HG02885 (cell line): ENCODE measurements around the gene TSPAN4.

Experiments used
- ATAC-seq: cut with Tn5 transposase; IDR thresholded peaks from one replicate; pipeline ENCODE4 v1.9.1; 2021; ENCODE audit warnings: mild to moderate bottlenecking; ENCODE audit not compliant: unreplicated experiment, poor library complexity

The TSPAN4 gene

GRCh38 chr11:877565-877964 lies 34.9 kb downstream of the TSPAN4 start:
- no peak for ATAC-seq

GRCh38 chr11:880447-880846 lies 37.8 kb downstream of the TSPAN4 start:
- no peak for ATAC-seq

GRCh38 chr11:882596-882995 lies 39.9 kb downstream of the TSPAN4 start:
- ATAC-seq, result no peak

GRCh38 chr11:883527-883926 lies 40.9 kb downstream of the TSPAN4 start:
- ATAC-seq, result no peak

GRCh38 chr11:884578-885070 lies 42.0 kb downstream of the TSPAN4 start:
- no peak for ATAC-seq

- ATAC-seq, result no peak
Observed at GRCh38 chr11:886568-886967, 43.9 kb downstream of the TSPAN4 start.

- ATAC-seq, result no peak
Observed at GRCh38 chr11:887589-887988, 44.9 kb downstream of the TSPAN4 start.

GRCh38 chr11:888310-889212 lies 45.9 kb downstream of the TSPAN4 start:
- no peak for ATAC-seq

GRCh38 chr11:889257-889656 lies 46.6 kb downstream of the TSPAN4 start:
- ATAC-seq, result no peak

GRCh38 chr11:889687-890475 lies 47.2 kb downstream of the TSPAN4 start:
- no peak for ATAC-seq

GRCh38 chr11:890794-891540 lies 48.3 kb downstream of the TSPAN4 start:
- ATAC-seq, result no peak

GRCh38 chr11:893008-893654 lies 50.5 kb downstream of the TSPAN4 start:
- no peak for ATAC-seq

GRCh38 chr11:894575-895201 lies 52.0 kb downstream of the TSPAN4 start:
- no peak for ATAC-seq

- ATAC-seq, result no peak
Observed at GRCh38 chr11:895331-896110, 52.9 kb downstream of the TSPAN4 start.

GRCh38 chr11:897253-898142 lies 54.8 kb downstream of the TSPAN4 start:
- no peak for ATAC-seq

- ATAC-seq, result no peak
Observed at GRCh38 chr11:898143-898511, 55.5 kb downstream of the TSPAN4 start.

- no peak for ATAC-seq
Observed at GRCh38 chr11:898540-899190, 56.0 kb downstream of the TSPAN4 start.
